T-helper 2 cell treated with Interferon-gamma antibody and Interleukin-4, amounts not matched to agents 5 μg/mL and 100 μg/mL, for 36 hours (primary cell): ENCODE data around the gene RGS2.
A peak's percentile ranks its signal among the peaks of the same experiment; 100 is the strongest.

ENCODE experiments used
- DNase-seq: peaks from one replicate; pipeline ENCODE4 v3.0.0; 2021; ENCODE audit warnings: low spot score
- H3K27ac Mint-ChIP-seq: one replicate; pipeline ENCODE4 v1.8.0; 2021; ENCODE audit warnings: mild to moderate bottlenecking, mixed read lengths
- H3K27me3 Mint-ChIP-seq: one replicate; pipeline ENCODE4 v1.8.0; 2021; ENCODE audit warnings: low read depth, mixed read lengths
- H3K36me3 Mint-ChIP-seq: one replicate; pipeline ENCODE4 v1.8.0; 2021; ENCODE audit warnings: low read depth, mixed read lengths
- H3K4me1 Mint-ChIP-seq: one replicate; pipeline ENCODE4 v1.8.0; 2021; ENCODE audit warnings: low read depth, mixed read lengths
- H3K4me3 Mint-ChIP-seq: one replicate; pipeline ENCODE4 v1.8.0; 2022; ENCODE audit warnings: mild to moderate bottlenecking, moderate library complexity, mixed read lengths
- H3K9me3 Mint-ChIP-seq: one replicate; pipeline ENCODE4 v1.8.0; 2021; ENCODE audit warnings: mixed read lengths

Gene RGS2

GRCh38 chr1:192808518-192809306, at the start of gene RGS2:
TSS of gene RGS2 (plus strand) at chr1:192809039. CDS start at chr1:192809072, 33 bp downstream.
- no peaks in the 10 kb centered on the region for H3K9me3 Mint-ChIP-seq
- H3K27ac Mint-ChIP-seq: peak within 1 kb of the TSS; percentile 95
- H3K27me3 Mint-ChIP-seq: peaks cover 15% of the 10 kb centered on the region
- peaks cover 27% of the 10 kb centered on the region for H3K4me1 Mint-ChIP-seq
- DNase-seq: peak; percentile 87
- peaks cover 4% of the 10 kb centered on the region for H3K36me3 Mint-ChIP-seq
- H3K4me3 Mint-ChIP-seq: peak within 1 kb of the TSS; percentile 96

GRCh38 chr1:192759104-192759503, 49.7 kb upstream of the RGS2 start:
- peaks cover 2% of the 10 kb centered on the region for H3K27me3 Mint-ChIP-seq
- no peaks in the 10 kb centered on the region for H3K36me3 Mint-ChIP-seq
- no peak overlapping the region for H3K27ac Mint-ChIP-seq
- no peak for DNase-seq
- H3K4me3 Mint-ChIP-seq: no peak overlapping the region
- no peaks in the 10 kb centered on the region for H3K4me1 Mint-ChIP-seq
- no peaks in the 10 kb centered on the region for H3K9me3 Mint-ChIP-seq

- H3K27me3 Mint-ChIP-seq: peaks cover 2% of the 10 kb centered on the region
- H3K4me1 Mint-ChIP-seq: no peaks in the 10 kb centered on the region
- no peaks in the 10 kb centered on the region for H3K9me3 Mint-ChIP-seq
- H3K36me3 Mint-ChIP-seq: no peaks in the 10 kb centered on the region
- no peak for DNase-seq
- no peak overlapping the region for H3K4me3 Mint-ChIP-seq
- H3K27ac Mint-ChIP-seq: no peak overlapping the region
Measured at GRCh38 chr1:192762265-192762664, 46.6 kb upstream of the RGS2 start.

GRCh38 chr1:192763243-192763642, 45.6 kb upstream of the RGS2 start:
- no peak overlapping the region for H3K27ac Mint-ChIP-seq
- no peaks in the 10 kb centered on the region for H3K36me3 Mint-ChIP-seq
- no peaks in the 10 kb centered on the region for H3K4me1 Mint-ChIP-seq
- no peak overlapping the region for H3K4me3 Mint-ChIP-seq
- H3K27me3 Mint-ChIP-seq: peaks cover 2% of the 10 kb centered on the region
- H3K9me3 Mint-ChIP-seq: no peaks in the 10 kb centered on the region
- DNase-seq: no peak

- H3K27ac Mint-ChIP-seq: no peak overlapping the region
- H3K9me3 Mint-ChIP-seq: no peaks in the 10 kb centered on the region
- H3K4me1 Mint-ChIP-seq: no peaks in the 10 kb centered on the region
- no peak for DNase-seq
- H3K4me3 Mint-ChIP-seq: no peak overlapping the region
- H3K27me3 Mint-ChIP-seq: peaks cover 2% of the 10 kb centered on the region
- H3K36me3 Mint-ChIP-seq: no peaks in the 10 kb centered on the region
Measured at GRCh38 chr1:192763756-192764155, 45.1 kb upstream of the RGS2 start.

GRCh38 chr1:192764675-192765074, 44.2 kb upstream of the RGS2 start:
- Mint-ChIP-seq H3K27ac (no peak overlapping the region), H3K4me1 (no peaks in the 10 kb centered on the region), H3K9me3 (no peaks in the 10 kb centered on the region), H3K4me3 (no peak overlapping the region), H3K36me3 (no peaks in the 10 kb centered on the region), H3K27me3 (peaks cover 2% of the 10 kb centered on the region)
- no peak for DNase-seq

GRCh38 chr1:192766009-192766625, 42.7 kb upstream of the RGS2 start:
- H3K36me3 Mint-ChIP-seq: no peaks in the 10 kb centered on the region
- no peak overlapping the region for H3K4me3 Mint-ChIP-seq
- H3K9me3 Mint-ChIP-seq: no peaks in the 10 kb centered on the region
- H3K27ac Mint-ChIP-seq: no peak overlapping the region
- H3K27me3 Mint-ChIP-seq: no peaks in the 10 kb centered on the region
- DNase-seq: no peak
- H3K4me1 Mint-ChIP-seq: no peaks in the 10 kb centered on the region

GRCh38 chr1:192766876-192767275, 42.0 kb upstream of the RGS2 start:
- Mint-ChIP-seq H3K27me3 (no peaks in the 10 kb centered on the region), H3K4me1 (no peaks in the 10 kb centered on the region), H3K36me3 (no peaks in the 10 kb centered on the region), H3K9me3 (no peaks in the 10 kb centered on the region), H3K4me3 (no peak overlapping the region), H3K27ac (no peak overlapping the region)
- no peak for DNase-seq

GRCh38 chr1:192767798-192768197, 41.0 kb upstream of the RGS2 start:
- DNase-seq: no peak
- Mint-ChIP-seq H3K27ac (no peak overlapping the region), H3K36me3 (no peaks in the 10 kb centered on the region), H3K4me3 (no peak overlapping the region), H3K4me1 (no peaks in the 10 kb centered on the region), H3K27me3 (no peaks in the 10 kb centered on the region), H3K9me3 (no peaks in the 10 kb centered on the region)

GRCh38 chr1:192768463-192768862, 40.4 kb upstream of the RGS2 start:
- Mint-ChIP-seq H3K36me3 (no peaks in the 10 kb centered on the region), H3K9me3 (no peaks in the 10 kb centered on the region), H3K27me3 (no peaks in the 10 kb centered on the region), H3K4me1 (no peaks in the 10 kb centered on the region), H3K4me3 (no peak overlapping the region), H3K27ac (no peak overlapping the region)
- no peak for DNase-seq

GRCh38 chr1:192771341-192771740, 37.5 kb upstream of the RGS2 start:
- Mint-ChIP-seq H3K9me3 (no peaks in the 10 kb centered on the region), H3K27me3 (no peaks in the 10 kb centered on the region), H3K27ac (no peak overlapping the region), H3K4me1 (no peaks in the 10 kb centered on the region), H3K36me3 (no peaks in the 10 kb centered on the region), H3K4me3 (no peak overlapping the region)
- DNase-seq: no peak

GRCh38 chr1:192775631-192776030, 33.2 kb upstream of the RGS2 start:
- Mint-ChIP-seq H3K9me3 (no peaks in the 10 kb centered on the region), H3K36me3 (no peaks in the 10 kb centered on the region), H3K27me3 (peaks cover 2% of the 10 kb centered on the region), H3K4me1 (no peaks in the 10 kb centered on the region), H3K27ac (no peak overlapping the region), H3K4me3 (no peak overlapping the region)
- no peak for DNase-seq

GRCh38 chr1:192776206-192776605, 32.6 kb upstream of the RGS2 start:
- Mint-ChIP-seq H3K36me3 (no peaks in the 10 kb centered on the region), H3K4me1 (no peaks in the 10 kb centered on the region)

GRCh38 chr1:192776998-192777397, 31.8 kb upstream of the RGS2 start:
- no peaks in the 10 kb centered on the region for H3K9me3 Mint-ChIP-seq
- no peak for DNase-seq
- H3K27ac Mint-ChIP-seq: no peak overlapping the region
- H3K36me3 Mint-ChIP-seq: no peaks in the 10 kb centered on the region
- peaks cover 6% of the 10 kb centered on the region for H3K27me3 Mint-ChIP-seq
- H3K4me3 Mint-ChIP-seq: no peak overlapping the region
- H3K4me1 Mint-ChIP-seq: no peaks in the 10 kb centered on the region

More at GRCh38 chr1:192776206-192776605, 32.6 kb upstream of the RGS2 start:
- no peak for DNase-seq
- Mint-ChIP-seq H3K27me3 (peaks cover 2% of the 10 kb centered on the region), H3K9me3 (no peaks in the 10 kb centered on the region), H3K4me3 (no peak overlapping the region), H3K27ac (no peak overlapping the region)
